Measurements from ENCODE around the gene XRCC6.
"Not testable (repeated sequence)": the region's sequence is repeated elsewhere in the genome, so short reads cannot be mapped to it uniquely, and the experiment has no call there.

Gene XRCC6

GRCh38 chr22:41650821-41651220 lies 29.7 kb downstream of the XRCC6 start:
- no peak for ATAC-seq

GRCh38 chr22:41654322-41654721 lies 33.2 kb downstream of the XRCC6 start:
- no peak for DNase-seq
- no peak for ATAC-seq

More at GRCh38 chr22:41650821-41651220, 29.7 kb downstream of the XRCC6 start:
- DNase-seq, result no peak

- no peak for ATAC-seq
- DNase-seq, result no peak
Measured at GRCh38 chr22:41656556-41656955, 35.5 kb downstream of the XRCC6 start.

GRCh38 chr22:41657709-41658108 lies 36.6 kb downstream of the XRCC6 start:
- ATAC-seq (no peak), DNase-seq (no peak)

- no peak for ATAC-seq
- DNase-seq, result no peak
Measured at GRCh38 chr22:41658869-41659268, 37.8 kb downstream of the XRCC6 start.

GRCh38 chr22:41659941-41660340 lies 38.8 kb downstream of the XRCC6 start:
- DNase-seq, result no peak
- no peak for ATAC-seq

GRCh38 chr22:41660416-41660815 lies 39.3 kb downstream of the XRCC6 start:
- no peak for ATAC-seq
- DNase-seq, result no peak

- ATAC-seq, result no peak
- no peak for DNase-seq
Measured at GRCh38 chr22:41661088-41661487, 40.0 kb downstream of the XRCC6 start.

GRCh38 chr22:41661713-41662112 lies 40.6 kb downstream of the XRCC6 start:
- DNase-seq (no peak), ATAC-seq (no peak)

- not testable (repeated sequence) for ATAC-seq, DNase-seq
Measured at GRCh38 chr22:41663594-41663993, 42.5 kb downstream of the XRCC6 start.

- ATAC-seq (no peak), DNase-seq (no peak)
Measured at GRCh38 chr22:41664490-41664889, 43.4 kb downstream of the XRCC6 start.

- no peak for ATAC-seq
Measured at GRCh38 chr22:41664951-41665350, 43.9 kb downstream of the XRCC6 start.

GRCh38 chr22:41668971-41669911 lies 48.1 kb downstream of the XRCC6 start:
- DNase-seq (no peak), ATAC-seq (no peak)

More at GRCh38 chr22:41664951-41665350, 43.9 kb downstream of the XRCC6 start:
- no peak for DNase-seq

GRCh38 chr22:41672096-41672495 lies 51.0 kb downstream of the XRCC6 start:
- not testable (repeated sequence) for DNase-seq

GRCh38 chr22:41672780-41673509 lies 51.9 kb downstream of the XRCC6 start:
- DNase-seq (no peak), ATAC-seq (no peak)

More at GRCh38 chr22:41672096-41672495, 51.0 kb downstream of the XRCC6 start:
- ATAC-seq, result not testable (repeated sequence)

GRCh38 chr22:41674846-41675340 lies 53.8 kb downstream of the XRCC6 start:
- no peak for ATAC-seq

GRCh38 chr22:41676134-41676533 lies 55.0 kb downstream of the XRCC6 start:
- DNase-seq (no peak), ATAC-seq (no peak)

More at GRCh38 chr22:41674846-41675340, 53.8 kb downstream of the XRCC6 start:
- no peak for DNase-seq

- DNase-seq (no peak), ATAC-seq (peak; percentile 28)
Measured at GRCh38 chr22:41681616-41682015, 60.5 kb downstream of the XRCC6 start.

GRCh38 chr22:41682033-41682807 lies 61.1 kb downstream of the XRCC6 start:
- DNase-seq, result peak; percentile 87
- peak; percentile 88 for ATAC-seq

- ATAC-seq (no peak), DNase-seq (no peak)
Measured at GRCh38 chr22:41683052-41683451, 62.0 kb downstream of the XRCC6 start.

- ATAC-seq (no peak), DNase-seq (no peak)
Measured at GRCh38 chr22:41683616-41684015, 62.5 kb downstream of the XRCC6 start.

GRCh38 chr22:41684194-41684593 lies 63.1 kb downstream of the XRCC6 start:
- ATAC-seq, result no peak
- DNase-seq, result no peak

All from stimulated activated naive CD8-positive, alpha-beta T cell treated with anti-CD3 and anti-CD28 coated beads, Interleukin-15, Interleukin-2, amounts not matched to agents 100 U/mL and 50 U/mL, for 24 hours (primary cell).